D721Med (cell line): ENCODE measurements around the gene TFDP1.

Experiments used
- DNase-seq: peaks from one replicate; pipeline ENCODE4 v3.0.0; 2011; ENCODE audit warnings: low spot score; ENCODE audit not compliant: insufficient read length
- FAIRE-seq: peaks from 2 replicates; lab custom pipeline; 2011; peaks lifted over from hg19 to GRCh38; lab: Jason Lieb, UNC
- TF ChIP-seq, protein P1 (sequence below): IDR thresholded peaks from 2 replicates; pipeline ENCODE4 v1.5.1; 2012; ENCODE audit warnings: mild to moderate bottlenecking, control low read depth; ENCODE audit not compliant: insufficient read depth; ENCODE audit errors: missing control alignments

The TFDP1 gene

DNA sequence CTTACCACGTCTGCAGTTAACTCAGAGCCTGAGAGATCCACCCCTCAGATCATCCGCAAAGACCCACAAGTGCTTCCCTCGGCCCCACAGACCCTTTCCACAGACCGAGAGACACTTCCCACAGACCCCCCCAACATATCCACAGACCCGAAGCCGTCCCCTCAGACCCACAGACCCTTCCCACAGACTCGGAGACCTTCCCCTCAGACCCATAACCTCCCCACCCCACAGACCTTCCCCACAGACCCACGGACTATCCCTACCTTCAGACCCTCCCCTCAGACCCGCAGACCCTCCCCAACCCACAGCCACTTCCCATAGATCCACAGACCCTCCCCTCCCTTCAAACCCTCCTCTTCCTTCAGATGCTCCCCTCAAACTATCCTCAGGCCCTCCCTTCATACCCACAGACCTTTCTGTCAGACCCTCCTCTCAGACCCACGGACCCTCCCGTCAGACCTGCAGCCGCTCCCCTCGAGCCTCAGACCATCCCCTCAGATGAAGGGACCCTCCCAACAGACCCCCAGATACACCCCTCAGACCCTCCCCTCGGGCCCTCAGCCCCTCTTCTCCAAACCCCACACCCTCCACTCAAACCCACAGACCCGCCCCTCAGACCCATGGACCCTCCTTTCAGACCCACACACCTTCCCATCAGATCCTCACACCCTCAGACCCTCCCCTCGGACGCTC lies 20.1 kb upstream of the TFDP1 start:
- no peak for FAIRE-seq
- no peak for DNase-seq
- TF ChIP-seq, protein P1, sequence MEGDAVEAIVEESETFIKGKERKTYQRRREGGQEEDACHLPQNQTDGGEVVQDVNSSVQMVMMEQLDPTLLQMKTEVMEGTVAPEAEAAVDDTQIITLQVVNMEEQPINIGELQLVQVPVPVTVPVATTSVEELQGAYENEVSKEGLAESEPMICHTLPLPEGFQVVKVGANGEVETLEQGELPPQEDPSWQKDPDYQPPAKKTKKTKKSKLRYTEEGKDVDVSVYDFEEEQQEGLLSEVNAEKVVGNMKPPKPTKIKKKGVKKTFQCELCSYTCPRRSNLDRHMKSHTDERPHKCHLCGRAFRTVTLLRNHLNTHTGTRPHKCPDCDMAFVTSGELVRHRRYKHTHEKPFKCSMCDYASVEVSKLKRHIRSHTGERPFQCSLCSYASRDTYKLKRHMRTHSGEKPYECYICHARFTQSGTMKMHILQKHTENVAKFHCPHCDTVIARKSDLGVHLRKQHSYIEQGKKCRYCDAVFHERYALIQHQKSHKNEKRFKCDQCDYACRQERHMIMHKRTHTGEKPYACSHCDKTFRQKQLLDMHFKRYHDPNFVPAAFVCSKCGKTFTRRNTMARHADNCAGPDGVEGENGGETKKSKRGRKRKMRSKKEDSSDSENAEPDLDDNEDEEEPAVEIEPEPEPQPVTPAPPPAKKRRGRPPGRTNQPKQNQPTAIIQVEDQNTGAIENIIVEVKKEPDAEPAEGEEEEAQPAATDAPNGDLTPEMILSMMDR, result no peak

DNA sequence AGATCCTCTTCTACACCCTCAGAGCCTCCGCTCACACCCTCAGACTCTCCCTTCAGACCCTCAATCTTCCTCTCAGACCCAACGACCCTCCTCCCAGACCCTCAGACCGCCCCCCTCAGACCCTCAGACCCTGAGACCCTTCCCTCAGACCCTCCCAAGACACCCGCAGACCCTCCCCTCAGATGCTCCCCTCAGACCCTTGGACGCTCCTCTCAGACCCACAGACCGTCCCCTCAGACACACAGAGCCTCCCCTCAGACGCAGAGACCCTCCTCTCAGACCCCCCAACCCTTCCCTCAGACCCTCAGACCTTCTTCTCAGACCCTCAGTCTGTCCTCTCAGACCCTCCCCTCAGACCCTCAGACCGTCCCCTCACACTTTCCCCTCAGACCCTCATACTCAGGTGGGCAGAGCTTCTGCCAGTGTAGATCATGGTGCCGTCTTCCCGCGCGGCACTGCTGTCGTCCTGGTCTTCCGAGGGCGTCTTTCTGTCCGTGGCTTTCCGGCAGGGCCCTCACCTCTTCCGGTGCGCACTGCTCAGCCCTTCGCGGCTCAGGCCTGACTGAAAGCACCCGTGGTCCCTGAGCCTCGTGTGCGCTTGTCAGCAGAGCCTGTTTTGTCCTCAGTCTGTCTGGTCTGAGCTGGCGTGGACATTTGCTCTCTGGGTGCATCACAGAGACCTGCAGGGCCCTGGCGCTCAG lies 18.9 kb upstream of the TFDP1 start:
- DNase-seq (no peak), FAIRE-seq (no peak)
- TF ChIP-seq, protein P1, result no peak

DNA sequence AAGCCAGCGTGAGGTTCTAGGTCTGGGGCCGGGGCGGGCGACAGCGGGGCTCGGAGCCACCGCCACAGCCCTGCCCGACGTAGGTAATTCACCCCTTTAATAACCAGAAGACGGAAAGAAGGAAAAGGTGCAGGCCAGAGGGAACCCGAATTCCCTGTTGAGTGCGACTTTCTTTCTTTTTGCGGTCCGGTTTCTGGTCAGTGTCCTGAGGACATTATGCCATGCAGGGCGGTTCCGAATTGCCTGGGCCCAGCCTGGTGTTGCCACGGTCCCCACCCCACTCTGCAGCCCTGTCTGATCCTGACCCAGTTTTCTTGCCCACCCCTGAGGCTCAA lies 18.4 kb upstream of the TFDP1 start:
- TF ChIP-seq, protein P1, result no peak
- DNase-seq (no peak), FAIRE-seq (no peak)

DNA sequence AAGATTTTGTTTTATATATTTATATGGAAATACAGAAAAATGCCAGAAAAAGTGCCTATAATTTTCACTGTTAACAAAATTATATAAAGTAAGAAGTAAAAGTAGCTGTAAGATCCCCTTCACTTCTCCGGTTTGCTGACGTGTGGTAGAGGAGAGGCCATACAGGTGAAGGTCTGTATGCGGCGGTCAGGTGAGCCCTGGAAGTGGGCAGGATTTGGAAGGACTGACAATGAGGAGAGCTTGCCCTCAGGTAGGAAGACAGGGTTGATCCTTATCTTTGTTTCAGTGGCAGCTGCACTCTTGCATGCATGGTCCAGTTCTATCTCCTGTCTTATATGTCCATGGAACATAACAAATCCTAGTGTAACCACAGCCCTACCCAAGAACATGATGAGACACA lies 16.9 kb upstream of the TFDP1 start:
- no peak for DNase-seq
- FAIRE-seq, result no peak
- TF ChIP-seq, protein P1, result no peak

DNA sequence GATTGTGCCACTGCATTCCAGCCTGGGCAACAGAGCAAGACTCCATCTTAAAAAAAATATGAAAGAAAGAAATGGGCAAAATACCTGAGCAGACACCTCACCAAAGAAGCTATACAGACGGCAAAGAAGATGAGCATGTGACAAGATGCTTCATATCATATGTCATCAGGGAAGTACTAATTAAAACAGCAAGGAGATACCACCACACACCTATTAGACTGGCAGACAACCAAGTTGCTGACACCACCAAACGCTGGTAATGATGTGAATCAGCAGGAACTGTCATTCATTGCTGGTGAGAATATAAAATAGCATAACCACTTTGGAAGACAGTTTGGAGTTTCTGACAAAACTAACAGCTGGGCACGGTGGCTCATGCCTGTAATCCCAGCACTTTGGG lies 11.5 kb upstream of the TFDP1 start:
- TF ChIP-seq, protein P1, result no peak
- FAIRE-seq, result no peak
- DNase-seq, result no peak

DNA sequence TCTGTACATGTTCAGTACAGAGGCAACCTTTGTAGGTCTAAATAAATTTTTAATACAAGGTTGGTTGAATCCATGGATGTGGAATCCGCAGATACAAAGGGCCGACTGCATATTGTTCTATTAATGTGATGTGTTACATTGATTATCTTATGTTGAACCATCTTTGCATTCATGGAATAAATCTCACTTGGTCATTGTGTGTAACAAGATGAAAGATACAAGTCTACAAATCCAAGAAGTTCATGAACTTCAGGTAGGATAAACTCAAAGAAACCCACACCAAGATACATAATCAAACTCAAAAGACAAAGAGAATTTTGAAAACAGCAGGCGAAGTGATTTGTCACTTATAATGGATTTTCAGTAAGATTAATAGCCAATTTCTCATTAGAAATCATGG lies 8.0 kb upstream of the TFDP1 start:
- TF ChIP-seq, protein P1, result no peak
- DNase-seq (no peak), FAIRE-seq (no peak)

DNA sequence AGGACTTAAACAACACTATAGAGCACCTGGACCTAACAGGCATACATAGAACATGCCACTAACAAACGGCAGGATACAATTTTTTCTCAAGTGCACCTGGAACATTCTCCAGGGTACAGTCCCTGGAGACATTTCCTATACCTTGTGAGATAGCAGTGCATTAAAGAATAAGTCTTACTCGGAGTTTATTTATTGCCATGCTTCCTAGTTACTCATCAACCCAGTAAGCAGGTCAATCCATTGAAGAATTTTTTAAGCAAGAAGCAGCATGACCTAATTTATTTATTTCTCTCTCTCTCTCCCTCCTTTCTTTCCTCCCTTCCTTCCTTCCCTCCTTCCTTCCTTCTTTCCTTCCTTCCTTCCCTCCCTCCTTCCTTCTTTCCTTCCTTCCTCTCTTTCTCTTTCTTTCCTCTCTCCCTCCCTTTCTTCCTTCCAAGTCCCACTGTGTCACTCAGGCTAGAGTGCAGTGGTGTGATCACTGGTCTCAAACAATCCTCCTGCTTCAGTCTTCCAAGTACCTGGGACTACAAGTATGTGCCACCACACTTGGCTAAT lies 6.6 kb upstream of the TFDP1 start:
- no peak for FAIRE-seq
- TF ChIP-seq, protein P1, result no peak
- DNase-seq, result no peak
